ENCODE data around the gene NUP43. TPM values are rescaled to one million over a fixed set of nuclear protein-coding genes. Genes with fewer than 3 reads are reported as not detected.

The NUP43 gene
- total and polyA plus RNA-seq, 2 of the 13 experiments (the other 11 are each of a cell fraction or from before 2014, with no cell fraction given): 38.9 to 85.1 TPM

- Histone ChIP-seq H3K4me3 (replicated peaks in 1 of 3; ENCODE audit: insufficient read depth in 1 of 3, low read depth in 2 of 3, low read length in 3 of 3) (no peak overlapping the region), H3K9ac (ENCODE audit: insufficient read depth, low read depth, low read length) (no peak overlapping the region), H3K27me3 (ENCODE audit: control insufficient read depth in 1 of 2, insufficient read depth in 2 of 2, low read length in 2 of 2) (no peaks in the 10 kb centered on the region), H4K20me1 (ENCODE audit: insufficient read depth, low read length) (no peaks in the 10 kb centered on the region), H3K79me2 (ENCODE audit: insufficient read depth, low read length) (peaks cover 4% of the 10 kb centered on the region), H3K4me1 (ENCODE audit: insufficient read depth, low read length) (peaks cover 11% of the 10 kb centered on the region), H3K36me3 (replicated peaks in 1 of 2; ENCODE audit: control insufficient read depth in 1 of 2, insufficient read depth in 2 of 2, low read length in 2 of 2) (peaks cover 5 to 31% of the 10 kb centered on the region in 2 experiments; a peak in 3 of 5 replicates), H3K27ac (ENCODE audit: extremely low read length, insufficient read depth, low read length) (no peak overlapping the region), H3K4me2 (ENCODE audit: low read depth, low read length) (no peak overlapping the region), H3K9me3 (ENCODE audit: low read length) (no peaks in the 10 kb centered on the region), H2AFZ (ENCODE audit: low read length) (no peak overlapping the region)
- TF ChIP-seq ZNF235 (CRISPR knock-in tag; IDR thresholded peaks at IDR 0.05; ENCODE audit: borderline replicate concordance): no peak
- no peak for TF ChIP-seq ATF7-NPFF (CRISPR knock-in tag; IDR thresholded peaks at IDR 0.05; ENCODE audit: low read depth)
- TF ChIP-seq ZNF34 (CRISPR knock-in tag; IDR thresholded peaks at IDR 0.05; ENCODE audit: borderline replicate concordance): no peak
- TF ChIP-seq GZF1 (CRISPR knock-in tag; IDR thresholded peaks at IDR 0.05): no peak
- peak; percentile 61 to 86; a peak in 3 of 4 replicates for TF ChIP-seq MAFK (conservative IDR thresholded peaks at IDR 0.05 in 1 of 2, IDR thresholded peaks at IDR 0.05 in 1 of 2; ENCODE audit: low read length in 2 of 2)
- TF ChIP-seq MAFF (IDR thresholded peaks at IDR 0.05; ENCODE audit: low read depth, low read length): peak; percentile 73
- TF ChIP-seq ZNF691 (CRISPR knock-in tag; IDR thresholded peaks at IDR 0.05; ENCODE audit: borderline replicate concordance, low read depth): no peak
- intact Hi-C loops (cut with micrococcal nuclease; ENCODE audit: unreplicated experiment) (no loop called here), in situ Hi-C loops (cut with HindIII; ENCODE audit: extremely low pct_ligation_motif_present, low pct_unique_long_range_greater_than_20kb) (loop anchor here (5.0 kb wide), 1 partner anchor 199 kb away; the partner anchor contains the start of gene RAET1G)
- FAIRE-seq (no peak), DNase-seq (ENCODE audit: low spot score) (no peak), ATAC-seq (no peak)
- ChIA-PET POLR2A (no interaction called here), CTCF (ENCODE audit: low intra/inter-chr PET ratio, low total read pairs) (interaction anchor here (1.2 to 1.4 kb wide), 3 partner anchors 23 to 202 kb away, joined by 3 to 4 read pairs (median 3); partner anchors contain the start of genes NUP43 and PPIL4)
- WGBS (ENCODE audit: low lambda C conversion rate): 97% methylated on average over 4 of the region's 4 CpGs
- no TSS peak for BruUV-seq (replicated peaks)
Measured at GRCh38 chr6:149723262-149723661, 23.1 kb downstream of the NUP43 start.

- Histone ChIP-seq H3K9me3 (ENCODE audit: low read length) (no peaks in the 10 kb centered on the region), H2AFZ (ENCODE audit: low read length) (no peak overlapping the region), H3K27ac (ENCODE audit: extremely low read length, insufficient read depth, low read length) (no peak overlapping the region), H3K9ac (ENCODE audit: insufficient read depth, low read depth, low read length) (no peak overlapping the region), H3K79me2 (ENCODE audit: insufficient read depth, low read length) (peaks cover 38% of the 10 kb centered on the region), H4K20me1 (ENCODE audit: insufficient read depth, low read length) (peaks cover 18% of the 10 kb centered on the region), H3K27me3 (ENCODE audit: control insufficient read depth in 1 of 2, insufficient read depth in 2 of 2, low read length in 2 of 2) (no peaks in the 10 kb centered on the region; a peak in 1 of 5 replicates), H3K36me3 (replicated peaks in 1 of 2; ENCODE audit: control insufficient read depth in 1 of 2, insufficient read depth in 2 of 2, low read length in 2 of 2) (peaks cover 0 to 3% of the 10 kb centered on the region in 2 experiments; a peak in 1 of 5 replicates), H3K4me2 (ENCODE audit: low read depth, low read length) (no peak overlapping the region), H3K4me1 (ENCODE audit: insufficient read depth, low read length) (peaks cover 28% of the 10 kb centered on the region), H3K4me3 (replicated peaks in 1 of 3; ENCODE audit: insufficient read depth in 1 of 3, low read depth in 2 of 3, low read length in 3 of 3) (no peak overlapping the region)
- ATAC-seq: no peak
- DNase-seq (ENCODE audit: low spot score): no peak
- intact Hi-C loops (cut with micrococcal nuclease; ENCODE audit: unreplicated experiment) (loop anchor here (5.0 kb wide), 1 partner anchor 152 kb away; the partner anchor contains the start of gene GINM1), in situ Hi-C loops (cut with HindIII; ENCODE audit: extremely low pct_ligation_motif_present, low pct_unique_long_range_greater_than_20kb) (loop anchor here (10.0 kb wide), 1 partner anchor 155 kb away; the partner anchor contains the start of gene GINM1)
- ChIA-PET CTCF (ENCODE audit: low intra/inter-chr PET ratio, low total read pairs) (no interaction called here), POLR2A (no interaction called here)
- FAIRE-seq: no peak
- WGBS (ENCODE audit: low lambda C conversion rate): 95% methylated on average over 3 of the region's 3 CpGs
- BruUV-seq (replicated peaks): no TSS peak
- TF ChIP-seq XRCC5 (optimal IDR thresholded peaks at IDR 0.05; ENCODE audit: low read length): no peak
- no peak for TF ChIP-seq ZZZ3 (CRISPR knock-in tag; IDR thresholded peaks at IDR 0.05; ENCODE audit: borderline replicate concordance)
- TF ChIP-seq ZNF674 (CRISPR knock-in tag; IDR thresholded peaks at IDR 0.05; ENCODE audit: low read depth): no peak
- TF ChIP-seq CBFB (CRISPR knock-in tag; IDR thresholded peaks at IDR 0.05): no peak
- TF ChIP-seq ELK4 (CRISPR knock-in tag; IDR thresholded peaks at IDR 0.05; ENCODE audit: borderline replicate concordance): no peak
- TF ChIP-seq ATM (IDR thresholded peaks at IDR 0.05; ENCODE audit: borderline replicate concordance): no peak
- TF ChIP-seq ZNF564 (CRISPR knock-in tag; IDR thresholded peaks at IDR 0.05): no peak
- no peak for TF ChIP-seq ZBTB43 (CRISPR knock-in tag; conservative IDR thresholded peaks at IDR 0.05)
Measured at GRCh38 chr6:149719531-149719930, 26.8 kb downstream of the NUP43 start.

Measured in HepG2 (cell line).